ENCODE measurements around the gene EIF3I.

Gene EIF3I

DNA sequence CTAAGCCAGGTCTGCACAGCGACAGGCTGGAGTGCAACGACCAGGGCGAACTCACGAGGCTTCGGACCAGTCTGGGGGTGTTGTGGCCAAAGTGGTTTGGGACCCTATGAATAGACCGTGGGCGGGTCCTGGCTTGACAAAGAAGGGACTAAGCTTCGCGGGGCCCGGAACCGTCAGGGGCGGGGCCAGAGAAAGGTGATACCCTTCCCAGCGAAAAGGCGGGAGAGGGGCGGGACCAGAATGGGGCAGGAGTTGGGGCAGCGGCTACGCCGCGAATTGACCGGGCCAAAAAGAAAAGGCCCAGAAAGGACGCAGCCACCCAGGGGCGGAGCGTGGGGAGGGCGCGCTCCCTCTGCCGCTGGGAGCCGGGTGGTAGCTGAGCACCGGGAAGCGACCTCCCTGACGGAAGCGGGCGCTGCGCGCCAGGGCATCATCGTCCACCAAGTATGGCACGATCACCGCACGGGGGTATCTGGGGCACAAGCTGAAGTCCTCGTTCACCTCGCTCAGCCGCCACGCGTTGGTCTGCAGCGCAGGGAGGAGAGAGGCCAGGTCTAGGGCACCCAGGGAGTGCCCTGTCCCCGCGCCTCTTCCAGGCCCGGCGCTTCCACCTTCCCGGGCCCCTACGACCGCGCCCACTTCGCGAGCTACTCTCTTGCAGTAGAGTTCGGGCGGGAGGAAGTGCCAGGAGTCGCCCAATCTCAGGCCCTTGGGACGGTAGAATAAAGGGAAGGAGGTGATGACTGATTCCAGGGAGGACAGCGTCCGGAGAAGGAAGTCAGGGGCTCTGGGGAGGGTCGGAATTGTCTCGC, 18.1 kb downstream of the EIF3I start:
- H3K36me3 ChIP-seq (replicated peaks): no peaks in the 10 kb centered on the region
- DNase-seq: no peak
- no peak overlapping the region for H3K27ac ChIP-seq
- no peaks in the 10 kb centered on the region for H3K27me3 ChIP-seq (replicated peaks)
- peak; percentile 40 for TF ChIP-seq CTCF (IDR thresholded peaks at IDR 0.05; ENCODE audit: low read depth, low read length, missing control alignments)
- H3K4me3 ChIP-seq (ENCODE audit: low read depth, low read length): peak overlapping the region; percentile 65
- in situ Hi-C loops (cut with HindIII; ENCODE audit: low pct_ligation_motif_present, low sequenced_read_pairs): no loop called here

GRCh38 chr1:32241001-32241763, 19.0 kb downstream of the EIF3I start:
- in situ Hi-C loops (cut with HindIII; ENCODE audit: low pct_ligation_motif_present, low sequenced_read_pairs): no loop called here
- TF ChIP-seq CTCF (IDR thresholded peaks at IDR 0.05; ENCODE audit: low read depth, low read length, missing control alignments): peak; percentile 12
- Histone ChIP-seq H3K27ac (no peak overlapping the region), H3K27me3 (replicated peaks) (no peaks in the 10 kb centered on the region), H3K4me3 (ENCODE audit: low read depth, low read length) (peak overlapping the region; percentile 65), H3K36me3 (replicated peaks) (no peaks in the 10 kb centered on the region)
- peak; percentile 16 for DNase-seq

DNA sequence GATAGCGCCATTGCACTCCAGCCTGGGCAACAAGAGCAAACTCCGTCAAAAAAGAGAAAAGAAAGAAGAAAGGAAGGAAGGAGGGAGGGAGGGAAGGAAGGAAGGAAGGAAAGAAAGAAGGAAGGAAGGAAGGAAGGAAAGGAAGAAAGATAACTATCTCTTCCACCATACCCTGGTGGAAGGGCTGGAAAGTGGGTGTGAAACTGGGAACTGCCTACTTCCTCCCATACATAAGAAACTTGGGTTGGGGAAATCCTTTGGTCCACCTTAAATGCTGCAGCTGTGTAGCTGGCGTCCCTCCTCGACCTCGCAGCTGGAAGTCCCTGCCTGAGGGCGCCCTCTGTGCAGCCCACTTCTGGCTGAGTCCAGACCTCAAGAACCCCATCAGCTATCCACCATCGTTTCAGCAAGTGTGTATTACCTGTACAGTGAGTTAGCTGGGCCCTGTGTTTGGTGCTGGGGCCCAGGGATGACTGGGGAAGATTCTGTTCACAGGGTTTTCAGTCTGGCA, 20.2 kb downstream of the EIF3I start:
- Histone ChIP-seq H3K36me3 (replicated peaks) (no peaks in the 10 kb centered on the region), H3K4me3 (ENCODE audit: low read depth, low read length) (no peak overlapping the region), H3K27me3 (replicated peaks) (no peaks in the 10 kb centered on the region), H3K27ac (no peak overlapping the region)
- DNase-seq: no peak
- no peak for TF ChIP-seq CTCF (IDR thresholded peaks at IDR 0.05; ENCODE audit: low read depth, low read length, missing control alignments)
- in situ Hi-C loops (cut with HindIII; ENCODE audit: low pct_ligation_motif_present, low sequenced_read_pairs): no loop called here

- Histone ChIP-seq H3K27ac (no peak within 1 kb of the TSS), H3K4me3 (ENCODE audit: low read depth, low read length) (no peak within 1 kb of the TSS), H3K27me3 (replicated peaks) (no peaks in the 10 kb centered on the region), H3K36me3 (replicated peaks) (no peaks in the 10 kb centered on the region)
- in situ Hi-C loops (cut with HindIII; ENCODE audit: low pct_ligation_motif_present, low sequenced_read_pairs): no loop called here
- no peak for DNase-seq
- no peak for TF ChIP-seq CTCF (IDR thresholded peaks at IDR 0.05; ENCODE audit: low read depth, low read length, missing control alignments)
Measured at GRCh38 chr1:32246888-32247273, 24.7 kb downstream of the EIF3I start, which contains the start of gene FAM167B. FAM167B (plus strand) TSS chr1:32247222; CDS start chr1:32247422, 200 bp downstream.

DNA sequence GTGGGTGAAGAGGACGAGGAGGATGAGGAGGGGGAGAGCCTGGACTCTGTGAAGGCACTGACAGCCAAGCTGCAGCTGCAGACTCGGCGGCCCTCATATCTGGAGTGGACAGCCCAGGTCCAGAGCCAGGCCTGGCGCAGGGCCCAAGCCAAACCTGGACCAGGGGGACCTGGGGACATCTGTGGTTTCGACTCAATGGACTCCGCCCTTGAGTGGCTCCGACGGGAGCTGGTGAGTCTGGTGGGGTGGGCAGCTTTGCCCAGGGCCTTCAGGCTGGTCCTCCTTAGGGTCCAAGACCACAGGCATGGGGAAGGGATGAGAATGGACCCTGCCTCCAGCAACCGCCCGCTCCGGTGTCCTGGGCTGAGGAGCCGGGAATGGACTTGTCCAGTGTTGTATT, 25.2 kb downstream of the EIF3I start:
- in situ Hi-C loops (cut with HindIII; ENCODE audit: low pct_ligation_motif_present, low sequenced_read_pairs): no loop called here
- no peak for DNase-seq
- Histone ChIP-seq H3K27ac (no peak overlapping the region), H3K4me3 (ENCODE audit: low read depth, low read length) (no peak overlapping the region), H3K27me3 (replicated peaks) (no peaks in the 10 kb centered on the region), H3K36me3 (replicated peaks) (no peaks in the 10 kb centered on the region)
- no peak for TF ChIP-seq CTCF (IDR thresholded peaks at IDR 0.05; ENCODE audit: low read depth, low read length, missing control alignments)
